ENCODE measurements around the gene MIA2.
"Not testable (repeated sequence)": the region's sequence is repeated elsewhere in the genome, so short reads cannot be mapped to it uniquely, and the experiment has no call there.

The MIA2 gene

DNA sequence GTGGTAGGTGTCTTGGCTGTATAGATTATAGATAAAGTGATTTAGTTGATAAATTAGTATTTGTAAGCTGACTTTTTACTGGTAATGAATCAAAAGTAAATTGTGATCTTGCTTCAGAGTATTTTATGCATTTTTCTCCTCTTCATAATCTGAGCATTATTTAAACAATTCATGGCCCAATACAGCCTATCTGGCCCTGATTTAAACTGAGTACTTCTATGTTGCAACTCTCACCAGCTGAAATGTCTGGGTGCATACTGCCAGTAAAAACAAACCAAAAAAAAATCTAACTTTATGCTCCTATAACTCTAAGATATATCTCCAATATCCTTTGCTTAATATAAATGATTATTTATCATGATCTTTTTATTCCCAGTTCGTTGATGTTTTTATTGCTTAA is 86.6 kb downstream of the MIA2 start:
- no peak for DNase-seq

DNA sequence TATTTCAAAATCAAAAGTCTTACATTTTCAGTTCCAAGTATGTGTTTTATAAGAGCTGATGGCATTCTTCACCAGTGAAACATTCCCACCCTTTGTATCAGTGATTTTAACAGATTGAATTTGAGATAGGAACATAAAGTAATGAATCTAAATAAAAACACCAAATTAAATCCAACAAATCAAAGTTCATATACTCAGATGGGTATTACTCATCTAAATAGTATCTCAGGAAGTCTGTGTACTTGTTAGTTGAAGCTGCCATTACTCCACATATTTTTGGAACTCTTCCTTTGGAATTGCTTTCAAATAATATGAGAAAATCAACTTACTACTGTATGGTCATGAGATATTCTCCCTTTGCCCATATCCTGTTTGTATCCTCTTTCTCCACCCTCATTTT is 89.1 kb downstream of the MIA2 start:
- DNase-seq, result no peak

DNA sequence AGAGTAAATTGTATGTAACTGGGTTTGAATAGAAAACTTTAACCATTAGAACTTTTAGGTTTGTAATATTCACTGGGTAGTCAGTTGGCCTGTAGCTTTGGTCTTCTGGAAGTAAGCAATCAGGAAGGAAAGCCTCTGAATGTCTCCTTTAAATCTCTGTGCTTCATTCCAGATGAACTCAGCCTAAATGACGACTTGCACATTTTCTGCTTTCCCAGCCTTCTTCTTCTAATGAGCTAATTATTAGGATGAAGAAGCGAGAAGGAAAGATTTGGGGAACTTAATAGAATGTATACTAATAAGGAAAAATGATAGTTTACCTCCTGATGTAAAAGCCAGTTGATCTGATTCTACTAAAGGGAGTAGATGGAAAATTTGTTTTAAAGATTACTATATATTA is 90.4 kb downstream of the MIA2 start:
- DNase-seq, result no peak

DNA sequence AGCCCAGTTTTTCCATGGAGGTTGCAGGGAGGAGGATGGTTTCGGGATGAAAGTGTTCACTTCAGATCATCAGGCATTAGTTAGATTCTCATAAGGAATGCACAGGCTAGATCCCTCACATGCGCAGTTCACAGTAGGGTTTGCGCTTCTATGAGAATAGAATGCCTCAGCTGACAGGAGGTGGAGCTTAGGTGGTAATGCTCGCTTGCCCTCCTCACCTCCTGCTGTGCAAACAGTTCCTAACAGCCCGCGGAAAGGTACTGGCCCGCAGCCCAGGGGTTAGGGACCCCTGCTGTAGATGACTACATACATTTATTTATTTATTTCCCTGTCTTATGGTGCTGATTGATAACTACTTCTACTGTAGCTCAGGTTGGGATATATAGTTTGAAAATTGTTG is 105.3 kb downstream of the MIA2 start:
- no peak for DNase-seq

DNA sequence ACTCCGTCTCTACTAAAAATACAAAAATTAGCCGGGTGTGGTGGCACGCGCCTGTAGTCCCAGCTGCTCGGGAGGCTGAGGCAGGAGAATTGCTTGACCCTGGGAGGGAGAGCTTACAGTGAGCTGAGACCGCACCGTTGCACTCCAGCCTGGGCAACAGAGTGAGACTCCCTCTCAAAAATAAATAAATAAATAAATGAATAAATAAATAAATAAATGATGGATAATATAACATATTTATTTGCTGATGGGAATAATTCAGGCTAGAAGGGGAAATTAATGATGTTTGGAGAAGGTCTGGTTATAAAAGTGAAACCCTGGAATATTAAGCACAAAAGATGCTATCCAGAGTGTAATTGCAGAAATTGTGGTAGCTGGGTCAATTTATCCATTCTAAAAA is 107.4 kb downstream of the MIA2 start:
- DNase-seq, result not testable (repeated sequence)

DNA sequence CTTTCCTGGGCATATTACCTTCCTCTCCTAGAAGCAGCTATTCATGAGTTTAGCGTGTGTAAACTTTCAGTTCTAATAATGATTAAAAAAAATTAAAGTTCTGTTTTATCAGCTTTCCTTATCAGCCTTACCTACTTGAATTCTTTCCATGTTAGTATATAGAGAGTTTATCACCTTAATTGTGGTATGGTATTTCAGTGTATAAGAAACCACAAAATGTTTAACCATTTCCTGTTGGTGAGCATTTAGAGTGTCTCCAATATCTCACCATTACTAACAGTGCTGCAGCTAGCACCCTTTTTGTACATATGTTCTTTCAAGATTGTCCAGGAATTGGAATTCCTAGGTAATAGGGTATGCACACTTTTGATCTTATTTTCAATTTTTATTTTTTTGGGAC is 109.1 kb downstream of the MIA2 start:
- DNase-seq, result no peak

DNA sequence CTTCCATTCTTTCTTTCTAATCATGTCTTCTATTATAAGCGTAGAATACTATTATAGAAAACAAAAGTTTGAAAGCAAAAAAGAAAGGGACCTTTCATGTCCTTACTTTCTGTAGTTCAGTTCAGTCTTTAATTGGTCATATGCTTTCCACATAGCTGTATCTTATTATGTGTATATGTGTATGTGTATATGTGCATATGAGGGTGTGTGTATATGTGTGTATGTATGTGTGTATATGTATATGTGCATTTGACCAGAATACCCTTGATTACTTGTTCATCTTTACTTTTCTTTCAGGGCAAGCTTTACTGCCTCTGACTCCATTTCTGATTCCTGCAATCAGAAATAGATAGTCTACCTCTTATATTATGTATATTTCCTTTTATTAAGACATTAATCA is 109.9 kb downstream of the MIA2 start:
- DNase-seq, result no peak

DNA sequence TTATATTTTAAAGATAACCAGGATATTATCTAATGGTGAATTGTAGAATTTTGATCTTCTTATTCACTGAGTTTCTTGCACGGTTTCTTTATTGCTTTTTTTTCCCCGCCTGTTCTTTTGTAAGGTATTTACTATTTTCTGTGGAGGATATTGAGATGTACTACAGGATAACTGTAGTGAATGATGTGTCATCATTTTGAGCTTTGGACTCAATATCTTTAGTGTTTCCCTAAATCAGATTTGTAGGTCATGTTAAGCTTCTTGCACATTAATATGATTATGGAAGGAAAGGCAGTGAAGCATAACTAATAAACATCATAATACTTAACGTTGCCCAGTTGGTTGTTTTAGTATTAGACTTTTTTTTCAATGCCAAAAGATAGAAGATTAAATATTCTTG is 117.2 kb downstream of the MIA2 start:
- DNase-seq, result no peak

DNA sequence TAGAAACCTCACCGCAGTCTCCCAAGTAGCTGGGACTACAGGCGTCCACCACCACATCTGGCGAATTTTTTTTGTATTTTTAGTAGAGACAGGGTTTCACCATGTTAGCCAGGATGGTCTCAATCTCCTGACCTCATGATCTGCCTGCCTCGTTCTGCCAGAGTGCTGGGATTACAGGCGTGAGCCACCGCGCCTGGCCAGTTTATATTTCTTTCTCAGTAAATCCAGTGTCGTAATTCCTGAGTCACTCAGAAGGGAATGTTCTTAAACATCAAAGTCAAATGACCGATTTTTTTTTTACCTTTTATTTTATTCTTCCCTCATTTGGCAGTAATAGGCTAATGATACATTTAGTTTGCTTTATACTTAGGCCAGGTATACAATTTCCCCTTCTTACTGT is 118.0 kb downstream of the MIA2 start:
- DNase-seq, result no peak

DNA sequence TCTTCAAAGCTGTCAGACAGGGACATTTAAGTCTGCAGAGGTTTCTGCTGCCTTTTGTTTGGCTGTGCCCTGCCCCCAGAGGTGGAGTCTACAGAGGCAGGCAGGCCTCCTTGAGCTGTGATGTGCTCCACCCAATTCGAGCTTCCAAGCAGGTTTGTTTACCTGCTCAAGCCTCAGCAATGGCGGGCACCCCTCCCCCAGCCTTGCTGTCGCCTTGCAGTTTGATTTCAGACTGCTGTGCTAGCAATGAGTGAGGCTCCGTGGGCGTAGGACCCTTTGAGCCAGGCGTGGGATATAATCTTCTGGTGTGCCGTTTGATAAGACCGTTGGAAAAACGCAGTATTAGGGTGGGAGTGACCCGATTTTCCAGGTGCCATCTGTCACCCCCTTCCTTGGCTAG is 125.4 kb downstream of the MIA2 start:
- DNase-seq, result not testable (repeated sequence)

DNA sequence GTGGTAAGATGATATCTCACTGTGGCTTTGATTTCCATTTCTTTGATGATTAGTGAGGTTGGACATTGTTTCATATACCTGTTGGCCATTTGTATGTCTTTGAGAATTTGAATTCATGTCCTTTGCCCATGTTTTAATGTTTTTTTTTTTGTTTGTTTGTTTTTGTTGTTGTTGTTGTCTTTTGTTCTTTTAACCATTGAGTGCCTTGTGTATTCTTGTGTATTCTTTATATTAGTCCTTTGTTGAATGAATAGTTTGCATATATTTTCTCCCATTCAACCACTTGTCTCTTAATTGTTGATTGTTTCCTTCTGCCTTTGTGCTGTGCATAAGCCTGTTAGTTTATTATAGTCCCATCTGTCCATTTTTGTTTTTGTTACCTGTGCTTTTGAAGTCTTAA is 126.6 kb downstream of the MIA2 start:
- DNase-seq, result no peak

DNA sequence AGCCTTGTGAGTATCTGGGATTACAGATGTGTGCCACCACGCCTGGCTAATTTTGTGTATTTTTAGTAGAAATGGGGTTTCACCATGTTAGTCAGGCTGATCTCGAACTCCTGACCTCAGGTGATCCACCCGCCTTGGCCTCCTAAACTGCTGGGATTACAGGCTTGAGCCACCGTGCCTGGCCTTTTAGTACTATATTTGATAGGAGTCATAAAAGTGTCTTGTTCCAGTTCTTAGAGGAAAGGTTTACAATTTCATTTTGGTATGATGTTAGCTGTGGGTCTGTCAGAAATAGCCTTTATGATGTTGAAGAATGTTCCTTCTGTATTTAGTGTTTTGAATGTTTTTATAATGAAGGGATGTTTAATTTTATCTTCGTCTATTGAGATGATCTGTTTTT is 127.8 kb downstream of the MIA2 start:
- not testable (repeated sequence) for DNase-seq

DNA sequence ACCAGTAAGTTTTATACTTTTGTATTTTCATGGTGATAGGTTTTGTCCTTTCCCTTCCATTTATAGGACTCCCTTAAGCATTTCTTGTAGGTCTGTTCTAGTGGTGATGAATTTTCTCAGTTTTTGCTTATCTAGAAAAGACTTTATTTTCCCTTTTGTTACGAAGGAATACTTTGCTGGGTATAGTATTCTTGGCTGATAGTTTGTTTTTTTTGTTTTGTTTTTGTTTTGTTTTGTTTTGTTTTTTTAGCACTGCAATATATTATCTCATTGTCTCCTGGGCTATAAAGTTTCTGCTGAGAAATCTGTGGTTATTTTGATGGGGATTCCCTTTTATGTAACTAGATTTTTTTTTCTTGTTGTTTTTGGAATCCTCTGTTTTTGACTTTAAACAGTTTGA is 130.8 kb downstream of the MIA2 start:
- DNase-seq, result no peak

DNA sequence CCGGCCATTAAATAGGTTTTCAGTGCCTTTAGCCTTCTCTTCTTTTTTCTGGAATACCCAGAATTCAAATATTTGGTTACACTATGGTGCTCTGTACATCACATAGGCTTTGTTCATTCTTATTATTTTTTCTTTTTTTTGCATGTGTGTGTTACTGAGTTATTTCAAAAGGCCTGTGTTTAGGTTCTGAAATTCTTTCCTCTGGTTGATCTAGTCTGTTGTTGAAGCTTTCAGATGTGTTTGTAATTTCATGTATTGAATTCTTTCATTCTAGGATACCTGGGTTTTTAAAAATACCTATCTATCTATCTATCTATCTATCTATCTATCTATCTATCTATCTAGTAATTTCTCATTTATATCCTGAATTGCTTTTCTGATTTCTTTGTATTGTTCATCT is 131.6 kb downstream of the MIA2 start:
- no peak for DNase-seq

DNA sequence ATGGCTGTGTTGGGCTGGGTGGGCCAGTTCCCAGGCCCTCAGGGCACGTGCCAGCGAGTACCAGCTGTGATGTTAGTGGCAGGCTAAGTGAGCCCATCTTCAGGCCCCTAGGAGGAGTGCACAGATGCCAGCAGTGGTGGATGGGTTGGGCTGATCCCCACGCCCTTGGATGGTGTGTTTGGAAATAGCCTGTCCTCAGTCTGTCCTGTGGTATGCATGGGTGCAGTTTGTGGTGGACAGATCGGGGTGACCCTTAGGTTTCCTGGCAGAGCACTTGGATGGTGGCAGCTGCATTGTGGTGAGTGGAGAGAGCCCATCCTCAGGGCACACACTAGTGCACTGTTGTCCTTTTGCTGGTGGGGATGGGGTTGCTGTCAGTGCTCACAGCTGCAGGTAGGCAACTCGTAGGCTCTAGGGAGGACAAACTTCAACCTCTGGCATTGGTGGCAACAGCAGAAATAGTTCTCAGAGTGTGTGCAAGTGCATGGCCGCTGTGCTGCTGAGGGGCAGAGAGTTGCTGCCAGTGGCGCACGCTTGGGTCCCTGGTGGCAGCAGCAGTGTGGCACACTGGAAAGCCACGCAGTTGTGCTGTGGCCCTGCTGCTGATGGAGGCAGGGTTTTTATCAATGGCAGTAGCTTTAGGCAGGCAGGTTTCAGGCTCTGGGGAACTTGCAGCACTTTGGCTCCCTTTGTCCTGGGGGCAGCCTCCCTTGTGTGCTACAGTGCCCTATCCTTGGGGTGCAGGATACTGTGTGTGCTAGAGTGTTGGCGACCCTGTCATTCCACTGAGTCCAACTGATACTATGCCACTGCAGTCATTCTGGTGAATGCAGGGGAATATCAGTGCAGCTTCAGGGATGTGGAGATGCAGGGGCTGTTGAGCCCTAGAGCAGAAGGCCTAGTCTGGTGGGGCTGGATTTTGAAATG is 133.0 kb downstream of the MIA2 start:
- DNase-seq, result no peak

DNA sequence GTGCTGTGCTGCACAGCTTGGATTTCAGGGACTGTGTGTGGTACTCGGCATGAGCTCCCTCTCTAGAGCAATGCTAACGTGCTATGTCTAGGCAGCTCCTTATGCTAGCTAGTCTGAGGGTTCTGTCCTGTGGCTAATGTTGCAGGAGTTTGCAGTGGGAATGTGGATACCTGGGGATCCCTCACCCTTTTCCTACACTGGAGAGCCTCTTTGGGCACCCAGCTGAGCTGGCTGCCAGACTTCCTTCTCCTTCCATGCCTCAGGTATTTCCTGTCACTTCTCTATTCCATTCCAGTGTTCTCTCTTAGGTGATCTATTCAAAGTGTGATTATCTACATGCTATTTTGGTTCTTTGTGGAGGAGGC is 133.7 kb downstream of the MIA2 start:
- DNase-seq, result no peak

DNA sequence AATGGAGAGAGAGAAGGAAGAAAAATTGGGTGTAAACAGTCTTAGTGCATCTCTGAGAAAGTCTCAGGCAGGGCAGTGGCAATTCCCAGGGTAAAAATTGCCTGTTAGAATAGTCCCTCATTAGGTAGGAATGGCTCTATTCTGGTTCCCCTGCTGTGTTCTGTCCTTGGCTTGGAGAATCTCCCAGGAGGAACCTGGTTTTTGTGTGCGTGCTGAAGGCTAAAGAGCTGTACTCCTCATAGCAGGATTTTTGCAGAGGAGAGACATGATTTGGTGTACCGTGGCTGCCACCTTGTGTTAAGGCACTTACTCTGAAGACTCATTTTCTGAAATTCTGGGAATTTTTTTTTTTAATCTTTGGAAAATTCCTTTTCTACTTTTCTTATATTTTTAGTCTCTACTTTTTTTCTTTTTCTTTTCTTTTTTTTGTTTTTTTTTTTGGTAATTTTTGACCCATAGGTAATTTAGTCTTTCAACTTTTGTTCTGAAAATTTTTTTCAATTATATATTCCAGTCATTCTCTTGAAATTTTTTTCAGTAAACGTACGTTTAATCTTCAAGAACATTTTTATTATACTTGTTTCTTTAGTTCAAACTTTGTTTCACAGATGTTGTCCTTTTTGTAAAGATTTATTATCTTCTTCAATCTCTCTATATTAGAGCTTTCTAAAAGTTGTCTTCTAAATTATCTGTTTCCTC is 134.7 kb downstream of the MIA2 start:
- peak in 25 of 56 donors; percentile 3 to 65 (median 24) for DNase-seq

DNA sequence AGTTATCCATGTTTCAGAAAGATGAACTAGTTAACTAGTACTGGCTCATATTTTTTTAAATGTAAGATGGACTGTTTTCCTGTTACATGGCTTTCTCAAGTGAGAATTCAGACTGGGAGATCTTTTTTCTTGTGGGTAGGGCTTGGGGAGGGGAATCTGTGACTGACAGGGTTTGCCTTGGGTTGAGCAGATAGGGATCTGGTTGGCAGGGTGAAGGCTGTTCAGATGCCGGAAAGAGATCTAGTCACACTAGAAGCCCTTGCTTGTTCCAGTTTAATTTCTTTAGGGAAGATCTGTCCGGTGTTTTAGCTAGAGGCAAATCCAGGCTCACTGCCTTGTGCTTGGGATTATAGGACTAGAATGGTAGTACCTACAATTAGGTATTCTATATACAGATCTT is 135.3 kb downstream of the MIA2 start:
- DNase-seq, result no peak

DNA sequence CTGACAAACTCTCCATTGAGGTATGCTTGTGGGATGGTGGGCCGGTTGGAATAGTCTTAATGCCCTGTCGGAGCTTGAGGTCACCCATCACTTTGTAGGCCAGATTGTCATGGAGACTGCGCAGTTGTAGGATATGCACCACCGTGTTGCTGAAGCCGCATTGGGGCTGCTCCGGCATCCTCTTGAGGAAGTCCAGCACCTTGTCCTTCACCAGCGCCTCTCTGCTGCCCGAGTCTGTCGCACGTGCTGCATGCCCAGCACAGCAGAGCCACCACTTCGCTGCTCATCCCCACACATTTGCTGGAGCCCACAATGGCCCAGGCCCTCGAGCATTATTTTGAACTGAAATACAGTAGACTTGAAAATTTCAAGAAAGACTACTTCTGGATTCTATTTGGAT is 136.7 kb downstream of the MIA2 start:
- DNase-seq, result no peak

DNA sequence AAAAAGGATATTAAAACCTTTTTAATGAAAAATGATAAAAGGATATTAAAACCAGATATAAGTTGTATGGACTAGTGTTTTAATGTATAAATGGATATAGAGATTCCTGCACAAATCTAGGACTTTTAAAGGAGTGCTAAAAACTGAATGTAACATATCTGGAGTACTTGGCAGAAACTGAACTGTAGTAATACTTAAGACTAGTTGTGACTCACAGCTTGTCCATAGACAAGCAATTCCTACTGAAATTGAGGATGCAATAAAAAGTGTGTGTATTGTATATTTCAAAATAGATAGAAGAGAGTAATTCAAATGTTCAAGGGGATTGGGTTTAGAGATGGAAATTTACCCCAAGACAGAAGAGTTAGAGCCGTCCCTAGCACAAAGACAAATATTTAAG is 138.9 kb downstream of the MIA2 start:
- DNase-seq, result no peak

DNA sequence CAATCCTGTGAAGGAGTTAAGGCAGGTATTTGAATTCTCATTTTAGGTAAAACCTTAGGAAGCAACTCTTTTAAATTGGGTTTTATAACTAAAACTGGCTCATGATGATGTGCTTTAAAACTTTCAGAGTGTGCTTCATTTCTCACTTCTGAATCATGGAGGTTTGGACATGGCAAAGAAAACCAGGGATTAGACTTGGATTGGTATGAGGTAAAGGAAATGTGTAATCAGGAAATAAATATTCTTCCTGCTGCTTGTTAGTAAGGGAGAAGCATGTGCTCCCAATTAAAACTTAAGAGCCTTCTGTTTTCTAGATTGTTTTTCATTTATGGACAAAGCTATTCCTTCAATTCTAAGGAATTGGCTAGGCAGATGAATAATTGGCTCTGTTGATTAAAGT is 141.1 kb downstream of the MIA2 start:
- DNase-seq, result no peak

DNA sequence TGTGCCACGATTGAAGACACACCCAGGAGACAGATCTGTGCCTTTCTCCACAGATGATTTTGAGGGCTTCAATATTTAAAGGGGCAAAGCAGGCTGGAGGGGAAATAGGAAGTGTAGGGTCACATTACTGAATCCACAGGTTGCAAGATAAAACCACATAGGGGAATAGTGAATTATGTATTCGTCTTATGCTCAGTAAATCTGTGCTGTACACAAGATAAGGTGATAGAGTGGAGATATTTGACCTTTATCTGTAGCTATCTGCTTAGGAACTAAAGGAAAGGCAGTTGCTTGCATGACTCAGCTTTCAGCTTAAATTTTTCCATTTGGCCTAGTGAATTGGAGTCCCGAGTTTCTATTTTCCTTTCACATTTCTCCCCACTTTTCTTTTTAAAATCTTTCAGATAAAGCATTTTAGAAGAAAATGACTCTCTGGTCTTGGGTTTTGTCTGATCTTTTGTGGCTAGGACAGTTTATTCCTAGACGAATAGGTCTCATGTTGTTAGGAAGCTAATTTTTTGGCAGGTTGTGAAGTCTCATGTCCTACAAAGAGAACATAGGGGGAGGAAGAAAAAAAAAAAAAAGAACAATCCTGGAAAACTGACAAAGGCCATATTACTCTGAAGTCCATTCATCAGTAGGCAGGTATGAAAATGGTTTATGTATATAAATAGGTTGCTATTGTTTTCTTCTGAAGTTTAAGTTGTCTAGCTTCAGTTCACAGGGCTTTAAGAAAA is 143.1 kb downstream of the MIA2 start:
- DNase-seq, result no peak
